ENCODE data around the gene OVOL1.

Gene OVOL1

DNA sequence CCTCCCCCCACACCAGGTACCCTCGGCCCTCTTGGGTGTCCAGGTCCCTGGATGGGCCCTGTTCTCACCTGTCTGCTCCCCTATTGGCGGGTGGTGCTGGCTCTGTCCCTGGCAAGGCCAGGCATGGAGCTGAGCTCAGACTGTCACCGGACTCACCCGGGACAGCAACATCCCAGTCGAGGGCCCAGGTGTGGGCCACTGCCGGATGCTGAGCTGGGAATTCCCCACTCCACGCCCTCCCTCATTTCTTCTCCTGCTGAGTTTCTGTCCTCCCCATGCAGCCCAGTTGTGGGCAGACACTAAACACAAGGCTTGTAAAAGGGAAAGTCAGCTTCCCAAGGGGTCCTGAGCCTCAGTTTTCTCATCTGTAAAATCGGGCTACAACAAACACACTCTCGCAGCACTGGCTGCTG is 4.0 kb upstream of the OVOL1 start:
- TF ChIP-seq, protein P1, sequence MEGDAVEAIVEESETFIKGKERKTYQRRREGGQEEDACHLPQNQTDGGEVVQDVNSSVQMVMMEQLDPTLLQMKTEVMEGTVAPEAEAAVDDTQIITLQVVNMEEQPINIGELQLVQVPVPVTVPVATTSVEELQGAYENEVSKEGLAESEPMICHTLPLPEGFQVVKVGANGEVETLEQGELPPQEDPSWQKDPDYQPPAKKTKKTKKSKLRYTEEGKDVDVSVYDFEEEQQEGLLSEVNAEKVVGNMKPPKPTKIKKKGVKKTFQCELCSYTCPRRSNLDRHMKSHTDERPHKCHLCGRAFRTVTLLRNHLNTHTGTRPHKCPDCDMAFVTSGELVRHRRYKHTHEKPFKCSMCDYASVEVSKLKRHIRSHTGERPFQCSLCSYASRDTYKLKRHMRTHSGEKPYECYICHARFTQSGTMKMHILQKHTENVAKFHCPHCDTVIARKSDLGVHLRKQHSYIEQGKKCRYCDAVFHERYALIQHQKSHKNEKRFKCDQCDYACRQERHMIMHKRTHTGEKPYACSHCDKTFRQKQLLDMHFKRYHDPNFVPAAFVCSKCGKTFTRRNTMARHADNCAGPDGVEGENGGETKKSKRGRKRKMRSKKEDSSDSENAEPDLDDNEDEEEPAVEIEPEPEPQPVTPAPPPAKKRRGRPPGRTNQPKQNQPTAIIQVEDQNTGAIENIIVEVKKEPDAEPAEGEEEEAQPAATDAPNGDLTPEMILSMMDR (conservative IDR thresholded peaks at IDR 0.05) = no peak
- no peak overlapping the region; the same call in 1 of the 2 replicates for H3K27ac ChIP-seq

DNA sequence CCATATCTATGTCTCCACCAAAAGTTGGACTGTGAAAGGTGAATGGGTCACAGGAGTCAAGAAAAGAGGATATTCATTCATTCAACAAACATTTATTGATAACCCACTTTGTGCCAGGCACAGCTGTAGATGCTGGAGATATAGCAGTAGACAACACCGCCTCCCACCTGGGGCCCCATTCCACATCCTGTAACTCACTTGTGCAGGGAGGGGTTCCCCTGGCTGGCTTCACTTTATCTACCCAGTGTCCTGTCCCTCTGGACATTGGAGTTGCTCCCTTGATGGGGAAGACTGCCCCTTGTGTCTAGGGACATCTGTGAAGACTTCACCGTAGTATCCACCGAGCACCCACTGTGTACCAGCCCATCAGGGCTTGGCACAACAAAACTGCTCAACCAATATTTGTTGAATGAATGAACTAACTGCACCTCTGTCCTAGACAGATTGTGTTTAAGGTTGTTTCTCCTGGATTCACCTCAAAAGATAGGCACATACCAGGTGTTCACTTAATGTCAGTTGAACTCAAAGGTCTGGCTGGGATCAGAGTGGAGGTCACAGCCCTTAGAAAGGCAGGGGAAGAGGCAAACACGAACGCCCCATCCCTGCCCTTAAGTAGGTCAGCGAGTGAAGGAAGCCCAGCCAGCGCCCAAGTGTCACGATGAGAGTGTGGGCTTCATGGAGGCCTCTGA is 1.4 kb upstream of the OVOL1 start:
- TF ChIP-seq, protein P1 (conservative IDR thresholded peaks at IDR 0.05) = no peak
- peak overlapping the region; percentile 90 for H3K27ac ChIP-seq

DNA sequence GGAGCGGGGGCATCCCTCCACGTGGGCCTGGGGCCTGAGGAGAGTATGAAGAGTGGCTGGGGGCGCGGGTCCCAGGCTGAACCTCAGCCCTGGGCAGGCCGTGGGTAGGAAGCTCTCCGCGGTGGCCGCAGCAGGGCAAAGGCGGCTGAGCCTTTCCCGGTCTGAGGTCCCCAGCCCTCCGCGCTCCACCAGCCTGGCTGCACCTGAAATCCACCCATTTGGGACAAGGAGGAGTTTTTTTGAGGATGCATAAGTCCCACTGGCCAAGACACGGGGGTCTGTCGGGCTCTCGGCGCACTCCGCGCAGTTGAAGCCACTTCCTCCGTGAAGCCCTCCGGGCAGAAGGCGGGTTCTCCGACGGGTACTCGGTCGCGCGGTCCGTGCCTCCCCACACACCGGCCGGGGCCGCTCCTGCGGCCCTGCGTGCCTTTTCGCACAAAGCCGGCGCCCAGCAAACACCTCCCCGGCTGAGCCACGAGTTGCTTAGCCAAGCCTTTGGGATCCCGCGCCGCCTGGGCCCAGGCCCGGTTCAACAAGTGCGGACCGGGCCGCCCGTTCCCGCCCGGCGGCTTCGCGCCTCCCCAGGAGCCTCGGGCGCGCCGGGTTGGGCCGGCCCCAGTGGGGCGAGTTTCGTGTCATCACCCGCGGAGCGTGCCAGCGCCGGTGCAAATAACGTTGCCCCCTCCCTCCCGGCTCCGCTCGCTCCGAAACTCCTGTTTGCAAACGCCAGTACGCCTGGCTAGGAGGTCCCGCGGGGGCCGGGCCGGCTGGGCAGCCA is 666 bp upstream of the OVOL1 start:
- TF ChIP-seq, protein P1 (conservative IDR thresholded peaks at IDR 0.05) = no peak
- H3K27ac ChIP-seq = peak overlapping the region; percentile 90

DNA sequence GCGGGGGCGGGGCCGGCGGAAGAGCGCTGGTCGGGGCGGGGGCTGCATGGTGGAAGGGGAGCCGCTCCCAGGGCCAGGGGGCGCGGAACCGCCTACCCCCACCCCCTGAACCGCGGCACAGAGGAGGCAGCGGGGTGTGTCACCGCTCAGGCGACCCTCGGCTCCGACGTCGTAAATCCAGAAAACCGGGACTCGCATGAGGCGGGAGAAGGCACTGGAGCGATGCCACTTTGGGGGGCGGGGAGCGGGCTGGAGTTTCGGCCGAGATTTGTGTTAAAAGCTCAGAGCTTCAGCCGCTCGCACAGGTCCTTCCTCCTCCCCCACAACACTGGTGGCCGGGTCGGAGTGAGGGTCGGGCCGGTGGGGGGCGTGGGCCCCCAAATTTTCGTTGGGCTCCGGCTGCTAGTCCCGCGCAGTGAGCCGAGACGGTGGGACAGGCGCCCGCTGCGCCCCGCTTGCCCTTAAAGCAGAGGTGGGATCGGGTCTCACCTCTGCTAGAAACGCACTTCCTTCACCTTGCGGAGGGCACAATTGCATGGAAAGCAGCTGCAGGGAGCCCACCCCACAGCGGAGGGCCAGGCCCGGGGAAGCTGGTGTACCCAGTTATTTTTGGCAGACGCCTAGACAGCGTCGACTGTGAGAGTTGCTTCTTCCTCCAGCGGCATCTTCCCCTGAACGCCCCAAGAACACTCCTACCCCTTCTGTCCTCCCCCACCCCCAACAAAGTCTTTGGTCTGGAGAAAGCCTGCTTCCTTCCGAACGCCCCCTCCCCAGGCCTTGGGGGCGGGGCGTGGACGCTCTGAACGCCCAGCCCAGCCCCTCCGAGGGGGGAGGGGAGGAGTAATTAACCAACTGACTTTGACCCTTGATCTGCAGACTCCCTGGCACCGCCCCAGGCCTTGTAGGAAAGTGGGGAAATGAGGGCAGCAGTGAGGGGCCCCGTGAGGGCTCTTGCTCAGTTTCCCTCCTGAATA is 1.1 kb downstream of the OVOL1 start:
- H3K27ac ChIP-seq = peak overlapping the region; percentile 90
- TF ChIP-seq, protein P1 (conservative IDR thresholded peaks at IDR 0.05) = no peak

DNA sequence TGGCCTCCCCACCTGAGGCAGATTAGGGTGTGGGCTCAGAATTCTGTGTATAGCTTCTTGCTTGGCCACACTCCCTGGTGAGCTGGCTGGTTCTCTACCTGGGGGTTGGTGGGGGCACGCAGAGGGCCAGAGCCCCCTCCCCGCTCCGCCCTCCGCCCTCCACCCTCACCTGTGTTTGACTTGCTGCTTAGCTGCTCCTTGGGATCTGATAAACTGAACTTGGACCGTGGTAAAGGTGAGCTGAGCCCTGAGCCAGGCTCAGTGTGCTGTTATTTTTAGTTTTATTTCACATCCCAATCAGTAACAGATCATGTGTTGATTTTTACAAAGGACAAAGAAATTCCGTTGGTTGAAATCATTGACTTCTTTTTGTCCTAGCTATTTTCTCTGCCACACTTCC is 2.0 kb downstream of the OVOL1 start:
- H3K27ac ChIP-seq = peak overlapping the region; percentile 90
- TF ChIP-seq, protein P1 (conservative IDR thresholded peaks at IDR 0.05) = no peak

DNA sequence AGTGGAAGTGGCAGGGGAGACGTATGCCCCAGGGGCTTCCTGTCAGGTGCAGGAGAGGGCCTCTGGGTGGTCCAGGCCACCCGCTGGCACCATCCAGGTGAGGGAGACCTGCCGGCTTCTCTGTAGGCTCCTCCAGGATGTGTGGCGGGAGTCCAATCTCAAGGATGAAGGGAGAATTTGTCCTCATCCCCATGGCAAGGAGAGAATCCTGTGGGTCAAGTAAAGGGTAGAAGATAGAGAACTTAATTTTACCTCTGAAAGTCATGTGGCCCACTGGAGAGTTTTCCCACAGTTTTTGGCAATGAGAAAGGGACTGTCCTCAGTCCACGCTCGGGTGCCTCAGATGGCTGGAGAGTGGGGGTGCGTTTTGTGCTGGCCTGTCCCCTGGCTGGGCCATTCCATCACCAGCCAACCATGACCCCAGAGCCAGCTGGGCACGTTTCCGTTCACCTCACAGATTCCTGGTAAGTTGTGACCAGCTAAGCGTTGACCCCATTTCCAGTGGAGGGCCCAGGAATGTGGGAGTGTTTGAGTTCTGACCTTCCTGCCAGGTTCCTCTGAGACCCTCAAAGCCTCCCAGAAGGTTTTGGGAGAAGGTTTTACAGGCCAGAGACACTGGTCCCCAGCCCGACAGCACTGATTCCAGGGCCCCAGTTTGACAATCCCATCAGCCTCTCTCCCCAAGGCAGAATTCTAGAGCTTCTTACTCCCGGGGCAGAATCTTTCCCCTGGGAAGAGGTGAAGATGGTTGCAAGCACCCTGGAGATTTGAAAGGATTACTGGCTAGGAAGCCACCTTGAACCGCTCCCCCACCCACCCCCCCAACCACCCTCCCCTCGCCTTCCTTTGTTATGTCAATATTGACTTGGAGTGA is 2.6 kb downstream of the OVOL1 start:
- H3K27ac ChIP-seq = peak overlapping the region; percentile 90
- TF ChIP-seq, protein P1 (conservative IDR thresholded peaks at IDR 0.05) = no peak
